Uterus (tissue), 2 donors: Measurements from ENCODE around the gene VPS37D.

Experiments
- POLR2A ChIP-seq, 2 donors: fragments of 450-650 bp; IDR thresholded peaks; one replicate each; pipeline ENCODE4 v1.6.1; 2016; ENCODE audit warnings: antibody characterized with exemption in 2 of 2, mild to moderate bottlenecking in 1 of 2, moderate library complexity in 1 of 2
- TF ChIP-seq, protein P1 (sequence below), 4 experiments: fragments of 200-600 bp in 2 of 4; fragments of 450-650 bp in 2 of 4; sonication (generic) in 2 of 4; IDR thresholded peaks; one replicate each; pipeline ENCODE4 v1.5.1; 2016 to 2019; ENCODE audit warnings: antibody characterized with exemption in 4 of 4, mild to moderate bottlenecking in 2 of 4, moderate library complexity in 1 of 4

DNA sequence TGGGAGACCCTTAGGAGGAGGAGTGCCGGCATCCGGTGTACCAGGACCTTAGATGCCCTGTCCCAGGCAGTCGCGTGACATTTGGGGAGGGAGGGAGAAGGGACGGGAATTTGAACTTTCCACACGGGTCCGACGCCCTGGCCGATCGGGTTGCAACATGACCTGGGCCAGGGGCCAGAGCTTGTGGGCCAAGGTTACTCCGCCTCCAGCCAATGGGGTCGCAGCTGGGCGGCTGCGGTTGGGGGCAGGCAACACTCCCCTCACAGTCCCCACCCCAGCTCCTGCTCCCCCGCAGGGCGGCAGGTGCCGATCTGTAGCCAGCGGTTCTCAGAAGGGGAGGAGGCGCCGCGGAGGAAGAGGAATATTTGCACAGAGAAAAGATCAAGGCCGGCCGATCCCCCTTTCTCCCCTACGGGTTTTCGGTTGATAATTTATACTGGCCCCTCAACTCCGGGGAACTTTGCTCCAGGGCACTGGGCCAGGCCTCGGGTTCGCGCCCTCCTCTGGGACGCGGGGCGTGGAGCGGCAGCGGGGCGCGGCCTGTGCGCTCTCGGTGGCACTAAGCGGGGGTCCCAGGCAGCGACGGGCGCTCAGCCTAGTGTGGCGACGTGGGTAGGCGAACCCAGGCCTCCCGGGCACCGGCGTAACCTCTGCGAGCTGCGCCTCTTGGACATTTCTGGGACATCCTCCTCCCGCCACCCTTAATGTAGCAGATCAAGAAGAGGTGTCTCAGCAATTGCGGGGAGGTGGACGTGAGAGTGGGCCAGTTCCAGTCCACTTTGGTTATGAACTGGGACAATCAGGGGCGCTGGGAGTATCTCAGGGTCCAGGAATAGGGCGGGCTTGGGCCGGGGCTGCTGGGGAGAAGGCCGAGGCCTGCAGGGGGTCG, 44.5 kb upstream of the VPS37D start:
- TF ChIP-seq, protein P1, sequence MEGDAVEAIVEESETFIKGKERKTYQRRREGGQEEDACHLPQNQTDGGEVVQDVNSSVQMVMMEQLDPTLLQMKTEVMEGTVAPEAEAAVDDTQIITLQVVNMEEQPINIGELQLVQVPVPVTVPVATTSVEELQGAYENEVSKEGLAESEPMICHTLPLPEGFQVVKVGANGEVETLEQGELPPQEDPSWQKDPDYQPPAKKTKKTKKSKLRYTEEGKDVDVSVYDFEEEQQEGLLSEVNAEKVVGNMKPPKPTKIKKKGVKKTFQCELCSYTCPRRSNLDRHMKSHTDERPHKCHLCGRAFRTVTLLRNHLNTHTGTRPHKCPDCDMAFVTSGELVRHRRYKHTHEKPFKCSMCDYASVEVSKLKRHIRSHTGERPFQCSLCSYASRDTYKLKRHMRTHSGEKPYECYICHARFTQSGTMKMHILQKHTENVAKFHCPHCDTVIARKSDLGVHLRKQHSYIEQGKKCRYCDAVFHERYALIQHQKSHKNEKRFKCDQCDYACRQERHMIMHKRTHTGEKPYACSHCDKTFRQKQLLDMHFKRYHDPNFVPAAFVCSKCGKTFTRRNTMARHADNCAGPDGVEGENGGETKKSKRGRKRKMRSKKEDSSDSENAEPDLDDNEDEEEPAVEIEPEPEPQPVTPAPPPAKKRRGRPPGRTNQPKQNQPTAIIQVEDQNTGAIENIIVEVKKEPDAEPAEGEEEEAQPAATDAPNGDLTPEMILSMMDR (IDR thresholded peaks at IDR 0.05), result no peak
- TF ChIP-seq POLR2A (IDR thresholded peaks at IDR 0.05), result no peak
